MCF 10A (cell line): Measurements from ENCODE around the gene NR3C1. TPM values are rescaled to one million over a fixed set of nuclear protein-coding genes. Genes with fewer than 3 reads are reported as not detected.

Experiments used
- BruUV-seq: library from RNA; stranded (reverse); fragments of 400-500 nt; replicated peaks from 2 replicates; lab custom pipeline; 2021; lab: Mats Ljungman, UMichigan
- CTCF ChIA-PET: fragments of 300-600 bp; sonication (Branson Sonifier 250); formaldehyde crosslinking; extraction: SDS; loops from one replicate; lab custom pipeline; 2021; ENCODE audit warnings: antibody characterized with exemption, inconsistent platforms; lab: Yijun Ruan, JAX
- POLR2A ChIA-PET: fragments of 300-600, 350-650 bp; sonication (Branson Sonifier 250); formaldehyde crosslinking; extraction: SDS; loops from one replicate; lab custom pipeline; 2020; ENCODE audit warnings: antibody characterized with exemption, inconsistent platforms; lab: Yijun Ruan, JAX
- DNase-seq: peaks from one replicate; pipeline ENCODE4 v3.0.0-alpha.2; 2018; ENCODE audit not compliant: unreplicated experiment
- H3K27ac Mint-ChIP-seq: one replicate; pipeline ENCODE4 v1.8.0; 2022; ENCODE audit warnings: mild to moderate bottlenecking, low read depth, mixed read lengths; ENCODE audit not compliant: unreplicated experiment
- H3K27me3 Mint-ChIP-seq: one replicate; pipeline ENCODE4 v1.8.0; 2022; ENCODE audit warnings: mixed read lengths; ENCODE audit not compliant: insufficient read depth, unreplicated experiment
- H3K36me3 Mint-ChIP-seq: one replicate; pipeline ENCODE4 v1.8.0; 2022; ENCODE audit warnings: mild to moderate bottlenecking, moderate library complexity, mixed read lengths; ENCODE audit not compliant: insufficient read depth, unreplicated experiment
- H3K4me1 Mint-ChIP-seq: one replicate; pipeline ENCODE4 v1.8.0; 2022; ENCODE audit warnings: mixed read lengths; ENCODE audit not compliant: insufficient read depth, unreplicated experiment
- H3K4me3 Mint-ChIP-seq: one replicate; pipeline ENCODE4 v1.8.0; 2022; ENCODE audit warnings: mild to moderate bottlenecking, moderate library complexity, mixed read lengths; ENCODE audit not compliant: unreplicated experiment
- H3K9me3 Mint-ChIP-seq: one replicate; pipeline ENCODE4 v1.8.0; 2022; ENCODE audit warnings: mixed read lengths; ENCODE audit not compliant: unreplicated experiment
- intact Hi-C: fragments of 100-400 bp; cut with micrococcal nuclease; formaldehyde crosslinking; loops from 2 replicates; pipeline ENCODE4 v1.14.1; 2022
- total RNA-seq: library from RNA; stranded (reverse); gene quantifications from 2 replicates; pipeline ENCODE4 v1.2.3, GENCODE V29; 2022
- TF ChIP-seq, protein P1 (sequence below): fragments of 200-600 bp; IDR thresholded peaks from one replicate; pipeline ENCODE4 v1.8.0; 2022; ENCODE audit warnings: antibody characterized with exemption, mild to moderate bottlenecking; ENCODE audit not compliant: unreplicated experiment

NR3C1 gene
- total RNA-seq, 1 experiment from 2014 or later = 92.9 TPM

DNA sequence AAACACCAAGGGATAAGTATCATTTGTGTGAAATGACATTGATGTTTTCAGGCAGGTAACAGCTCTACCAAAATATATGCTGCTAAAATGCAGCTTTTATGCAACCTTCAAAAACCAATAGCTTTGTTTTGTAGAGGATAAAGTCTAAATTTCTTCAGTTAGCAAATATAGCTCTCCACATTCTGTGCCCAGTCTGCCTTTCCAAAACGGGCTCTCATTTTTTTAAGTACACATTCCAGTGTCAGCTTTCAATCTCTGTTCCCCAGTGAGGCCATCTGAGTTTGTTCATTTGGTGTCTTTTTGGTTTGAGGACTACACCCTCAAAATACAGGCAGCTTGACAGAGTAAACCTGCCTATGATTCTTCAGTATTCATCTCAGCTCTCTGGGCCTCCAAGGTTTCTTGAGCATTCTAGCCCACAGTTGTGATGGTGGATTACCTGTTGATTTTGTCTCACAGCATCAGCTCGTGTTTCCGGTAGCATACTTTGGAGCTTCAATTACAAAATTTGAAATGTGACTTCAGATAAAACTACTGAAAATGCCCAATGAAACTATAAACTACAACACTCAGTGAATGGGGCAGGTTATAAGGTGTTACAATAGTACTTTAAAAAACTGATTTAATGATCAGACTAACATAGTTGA lies 55.7 kb downstream of the NR3C1 start:
- no TSS peak for BruUV-seq
- Mint-ChIP-seq H3K36me3 (peaks cover 11% of the 10 kb centered on the region), H3K27me3 (no peaks in the 10 kb centered on the region), H3K27ac (no peak overlapping the region), H3K4me1 (peaks cover 12% of the 10 kb centered on the region), H3K9me3 (no peaks in the 10 kb centered on the region), H3K4me3 (no peak overlapping the region)
- POLR2A ChIA-PET = interaction anchor here (0.6 to 0.8 kb wide), 5 partner anchors 26 to 287 kb away, joined by 3 read pairs; no protein-coding TSS in a partner anchor
- CTCF ChIA-PET = interaction anchor here (1.4 kb wide), 1 partner anchor 54 kb away, joined by 9 read pairs; no protein-coding TSS in a partner anchor
- TF ChIP-seq, protein P1, sequence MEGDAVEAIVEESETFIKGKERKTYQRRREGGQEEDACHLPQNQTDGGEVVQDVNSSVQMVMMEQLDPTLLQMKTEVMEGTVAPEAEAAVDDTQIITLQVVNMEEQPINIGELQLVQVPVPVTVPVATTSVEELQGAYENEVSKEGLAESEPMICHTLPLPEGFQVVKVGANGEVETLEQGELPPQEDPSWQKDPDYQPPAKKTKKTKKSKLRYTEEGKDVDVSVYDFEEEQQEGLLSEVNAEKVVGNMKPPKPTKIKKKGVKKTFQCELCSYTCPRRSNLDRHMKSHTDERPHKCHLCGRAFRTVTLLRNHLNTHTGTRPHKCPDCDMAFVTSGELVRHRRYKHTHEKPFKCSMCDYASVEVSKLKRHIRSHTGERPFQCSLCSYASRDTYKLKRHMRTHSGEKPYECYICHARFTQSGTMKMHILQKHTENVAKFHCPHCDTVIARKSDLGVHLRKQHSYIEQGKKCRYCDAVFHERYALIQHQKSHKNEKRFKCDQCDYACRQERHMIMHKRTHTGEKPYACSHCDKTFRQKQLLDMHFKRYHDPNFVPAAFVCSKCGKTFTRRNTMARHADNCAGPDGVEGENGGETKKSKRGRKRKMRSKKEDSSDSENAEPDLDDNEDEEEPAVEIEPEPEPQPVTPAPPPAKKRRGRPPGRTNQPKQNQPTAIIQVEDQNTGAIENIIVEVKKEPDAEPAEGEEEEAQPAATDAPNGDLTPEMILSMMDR = no peak
- intact Hi-C loops = no loop called here
- no peak for DNase-seq

DNA sequence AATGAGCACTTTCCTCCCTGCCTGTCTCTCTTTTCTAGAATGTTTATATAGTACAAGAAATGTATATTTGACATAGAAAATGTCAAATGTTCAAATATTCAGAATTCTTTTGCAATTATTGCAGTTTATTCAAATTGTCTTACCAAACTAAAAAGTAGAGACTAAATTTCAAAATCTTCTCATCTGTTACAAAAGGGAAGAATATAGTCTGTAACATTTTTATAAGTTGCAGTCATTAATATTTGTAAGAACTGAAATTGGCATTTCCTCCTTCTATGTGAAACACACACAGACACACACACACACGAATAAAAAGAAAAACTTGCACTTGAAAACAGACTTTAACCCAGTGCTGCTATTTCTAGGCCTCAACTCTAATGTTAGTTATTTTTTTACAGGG lies 56.4 kb downstream of the NR3C1 start:
- ChIA-PET POLR2A (interaction anchor here (0.6 to 0.8 kb wide), 3 partner anchors 44 to 207 kb away, joined by 3 read pairs; no protein-coding TSS in a partner anchor), CTCF (interaction anchor here (1.4 kb wide), 1 partner anchor 54 kb away, joined by 9 read pairs; no protein-coding TSS in a partner anchor)
- no peaks in the 10 kb centered on the region for H3K27me3 Mint-ChIP-seq
- H3K4me3 Mint-ChIP-seq = no peak overlapping the region
- no peak overlapping the region for H3K27ac Mint-ChIP-seq
- no peaks in the 10 kb centered on the region for H3K9me3 Mint-ChIP-seq
- TF ChIP-seq, protein P1 = no peak
- no peak for DNase-seq
- BruUV-seq = no TSS peak
- H3K4me1 Mint-ChIP-seq = peaks cover 18% of the 10 kb centered on the region
- intact Hi-C loops = no loop called here
- peaks cover 17% of the 10 kb centered on the region for H3K36me3 Mint-ChIP-seq

DNA sequence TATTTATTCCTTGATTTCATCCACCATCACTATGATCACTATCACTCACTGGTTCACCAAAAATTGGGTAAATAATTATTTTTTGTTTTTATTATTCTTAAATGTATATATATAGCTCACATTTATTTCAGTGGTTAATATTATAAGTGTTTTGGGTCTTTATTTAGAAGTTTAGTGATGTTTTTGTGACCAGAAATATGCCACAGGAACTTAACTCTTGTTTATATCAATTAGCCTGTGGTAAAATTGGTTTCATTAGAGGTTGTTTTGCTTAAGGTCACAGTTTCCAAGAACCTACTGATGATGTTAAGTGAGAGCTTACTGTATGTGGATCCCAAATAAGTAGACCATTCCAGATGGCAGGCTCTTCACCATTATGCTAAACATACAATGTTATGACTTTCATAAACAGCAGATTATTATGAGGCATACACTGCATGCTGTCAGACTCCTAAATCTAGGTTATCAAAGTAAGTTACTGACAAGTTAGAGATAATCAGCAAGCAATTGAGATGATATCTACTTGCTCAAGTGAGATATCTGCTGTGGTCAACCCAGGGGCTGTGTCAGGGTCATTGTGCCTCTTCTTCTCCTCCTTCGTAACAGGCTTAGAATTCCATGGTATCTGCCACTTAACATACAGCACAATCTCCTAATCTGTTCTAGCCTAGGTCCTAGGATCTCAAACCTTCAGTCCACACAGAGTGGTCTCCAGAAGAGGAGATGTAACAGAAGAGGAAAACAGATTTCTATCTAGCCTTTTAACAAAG lies 57.6 kb downstream of the NR3C1 start:
- Mint-ChIP-seq H3K4me3 (no peak overlapping the region), H3K27me3 (no peaks in the 10 kb centered on the region), H3K4me1 (peaks cover 30% of the 10 kb centered on the region), H3K36me3 (peaks cover 17% of the 10 kb centered on the region), H3K27ac (no peak overlapping the region), H3K9me3 (no peaks in the 10 kb centered on the region)
- BruUV-seq = no TSS peak
- POLR2A ChIA-PET = interaction anchor here (0.7 to 1.8 kb wide), 5 partner anchors 10 to 420 kb away, joined by 3 to 8 read pairs (median 3); no protein-coding TSS in a partner anchor
- TF ChIP-seq, protein P1 = no peak
- DNase-seq = no peak
- intact Hi-C loops = no loop called here
- CTCF ChIA-PET = interaction anchor here (0.6 to 1.0 kb wide), 2 partner anchors 150 to 457 kb away, joined by 4 read pairs; no protein-coding TSS in a partner anchor

DNA sequence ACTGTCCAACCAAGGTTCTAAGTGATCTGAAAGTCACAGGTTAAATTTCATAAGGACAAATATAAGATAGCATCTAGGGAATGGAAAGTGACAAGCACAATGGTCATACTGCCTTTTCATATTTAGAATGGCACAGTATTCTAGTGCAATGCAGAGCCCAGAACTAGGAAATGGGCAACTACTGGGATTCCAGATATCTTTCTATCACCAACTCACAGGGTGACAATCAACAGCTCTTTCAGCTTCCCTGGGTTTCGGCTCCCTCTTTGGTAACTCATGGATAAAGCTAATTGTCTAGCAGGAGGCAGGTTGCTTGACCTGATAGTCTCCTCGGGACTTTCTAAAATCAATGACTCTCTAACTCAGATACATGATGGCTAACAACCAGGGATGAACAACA lies 60.4 kb downstream of the NR3C1 start:
- ChIA-PET POLR2A (interaction anchor here (0.6 to 2.0 kb wide), 9 partner anchors 8 to 551 kb away, joined by 3 to 8 read pairs (median 3); no protein-coding TSS in a partner anchor), CTCF (interaction anchor here (0.6 to 2.2 kb wide), 5 partner anchors 9 to 482 kb away, joined by 3 to 7 read pairs (median 4); no protein-coding TSS in a partner anchor)
- TF ChIP-seq, protein P1 = no peak
- H3K36me3 Mint-ChIP-seq = peaks cover 28% of the 10 kb centered on the region
- intact Hi-C loops = no loop called here
- peaks cover 8% of the 10 kb centered on the region for H3K9me3 Mint-ChIP-seq
- H3K4me3 Mint-ChIP-seq = no peak overlapping the region
- H3K27ac Mint-ChIP-seq = peak overlapping the region; percentile 81
- no peak for DNase-seq
- BruUV-seq = no TSS peak
- no peaks in the 10 kb centered on the region for H3K27me3 Mint-ChIP-seq
- peaks cover 43% of the 10 kb centered on the region for H3K4me1 Mint-ChIP-seq
